Measurements from ENCODE around the gene MSI2.
A peak's percentile ranks its signal among the peaks of the same experiment; 100 is the strongest.

Gene MSI2

DNA sequence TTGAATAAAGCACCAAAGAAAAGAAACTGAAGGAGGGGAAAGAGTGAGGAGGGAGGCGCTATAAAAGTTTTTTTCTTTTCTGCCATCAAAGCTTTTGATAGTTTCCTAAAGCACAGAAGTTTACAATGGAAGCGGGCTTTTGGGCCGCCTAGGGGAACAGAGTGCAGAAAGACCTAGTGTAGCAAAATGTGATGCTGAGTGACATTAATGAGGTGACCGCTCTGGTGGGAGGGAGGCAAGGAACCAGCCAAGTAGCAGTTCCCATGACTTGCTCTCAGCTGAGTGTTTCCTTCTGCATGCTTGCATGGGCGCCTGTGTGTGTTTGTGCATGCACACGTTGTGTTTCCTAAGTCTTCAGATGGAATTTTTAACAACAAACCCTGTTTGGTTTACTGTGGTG lies 15.5 kb downstream of the MSI2 start:
- DNase-seq, result no peak

- no peak for DNase-seq
These were observed 17.2 kb downstream of the MSI2 start for GRCh38 chr17:57273490-57273889.

GRCh38 chr17:57274162-57274561 lies 17.8 kb downstream of the MSI2 start:
- DNase-seq, result no peak

DNA sequence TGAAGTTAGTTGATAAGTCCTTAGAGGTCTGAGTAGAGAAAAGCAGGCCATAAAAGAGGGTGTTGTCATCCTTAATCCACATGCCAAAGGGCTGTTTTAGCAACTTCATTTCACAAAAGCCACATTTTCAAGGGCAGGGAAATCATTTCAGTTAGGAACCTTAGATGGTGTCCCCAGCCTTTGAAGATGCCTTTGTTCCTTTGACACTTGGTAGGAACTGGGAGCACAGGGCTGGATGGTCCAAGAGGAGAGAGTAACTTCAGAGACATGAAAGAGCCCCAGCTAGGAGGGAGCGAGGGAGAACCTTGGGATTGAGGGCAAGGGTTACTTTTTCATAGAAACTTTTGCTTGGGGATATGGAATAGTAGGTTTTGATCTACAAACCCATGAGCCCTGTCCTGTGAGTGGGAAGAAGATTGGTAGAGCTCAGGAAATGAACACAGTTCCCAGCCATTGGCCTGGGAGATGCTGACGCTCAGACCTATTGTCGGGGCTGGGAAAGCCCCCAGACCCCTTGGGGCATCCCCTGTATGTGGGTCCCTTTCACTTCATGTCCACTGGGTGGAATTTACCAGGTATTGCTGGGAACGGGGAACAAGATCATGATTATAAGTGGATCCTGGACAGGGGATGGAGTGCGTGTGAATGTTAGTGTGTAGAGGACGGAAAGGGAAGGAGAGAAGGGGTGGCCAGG lies 18.9 kb downstream of the MSI2 start:
- no peak for DNase-seq

GRCh38 chr17:57276621-57277020 lies 20.3 kb downstream of the MSI2 start:
- no peak for DNase-seq

- DNase-seq, result no peak
These were observed 21.7 kb downstream of the MSI2 start for GRCh38 chr17:57277923-57278604.

GRCh38 chr17:57278740-57279387 lies 22.5 kb downstream of the MSI2 start:
- no peak for DNase-seq

DNA sequence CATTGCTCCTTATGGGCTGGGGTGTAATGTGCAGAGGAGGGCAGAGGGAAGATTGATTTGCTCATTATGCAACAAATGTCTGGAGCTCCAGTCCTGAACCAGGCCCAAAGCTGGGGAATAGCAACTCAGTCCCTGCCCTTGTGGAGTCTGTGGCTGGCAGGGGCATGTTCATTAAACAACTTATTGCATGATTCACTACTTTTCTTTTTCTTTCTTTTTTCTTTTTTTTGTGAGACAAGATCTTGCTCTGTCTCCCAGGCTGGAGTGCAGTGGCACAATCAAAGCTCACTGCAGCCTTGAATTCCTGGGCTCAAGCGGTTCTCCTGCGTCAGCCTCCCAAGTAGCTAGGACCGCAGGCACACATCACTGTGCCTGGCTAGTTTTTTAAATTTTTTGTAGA lies 23.1 kb downstream of the MSI2 start:
- no peak for DNase-seq

- DNase-seq, result no peak
These were observed 25.6 kb downstream of the MSI2 start for GRCh38 chr17:57281887-57282286.

DNA sequence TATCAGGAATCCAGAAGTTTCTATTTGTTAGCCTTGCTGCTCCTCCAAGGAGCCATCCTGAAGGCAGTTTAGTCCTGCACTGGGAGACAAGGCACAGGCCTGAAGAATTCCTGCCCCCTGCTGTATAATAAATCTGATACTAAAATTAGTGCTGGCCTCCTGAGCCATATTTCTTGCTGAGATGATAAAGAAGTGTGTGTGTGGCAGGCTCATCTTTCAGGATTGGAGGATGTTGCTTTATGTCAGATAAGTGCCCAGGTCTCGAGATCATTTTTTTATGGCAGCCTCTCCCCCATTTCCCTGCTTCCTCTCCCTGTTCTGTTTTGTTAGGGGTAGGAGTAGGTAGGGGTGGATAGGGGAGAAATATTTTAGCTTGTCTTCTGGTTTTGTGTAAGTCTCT lies 26.0 kb downstream of the MSI2 start:
- DNase-seq, result no peak

DNA sequence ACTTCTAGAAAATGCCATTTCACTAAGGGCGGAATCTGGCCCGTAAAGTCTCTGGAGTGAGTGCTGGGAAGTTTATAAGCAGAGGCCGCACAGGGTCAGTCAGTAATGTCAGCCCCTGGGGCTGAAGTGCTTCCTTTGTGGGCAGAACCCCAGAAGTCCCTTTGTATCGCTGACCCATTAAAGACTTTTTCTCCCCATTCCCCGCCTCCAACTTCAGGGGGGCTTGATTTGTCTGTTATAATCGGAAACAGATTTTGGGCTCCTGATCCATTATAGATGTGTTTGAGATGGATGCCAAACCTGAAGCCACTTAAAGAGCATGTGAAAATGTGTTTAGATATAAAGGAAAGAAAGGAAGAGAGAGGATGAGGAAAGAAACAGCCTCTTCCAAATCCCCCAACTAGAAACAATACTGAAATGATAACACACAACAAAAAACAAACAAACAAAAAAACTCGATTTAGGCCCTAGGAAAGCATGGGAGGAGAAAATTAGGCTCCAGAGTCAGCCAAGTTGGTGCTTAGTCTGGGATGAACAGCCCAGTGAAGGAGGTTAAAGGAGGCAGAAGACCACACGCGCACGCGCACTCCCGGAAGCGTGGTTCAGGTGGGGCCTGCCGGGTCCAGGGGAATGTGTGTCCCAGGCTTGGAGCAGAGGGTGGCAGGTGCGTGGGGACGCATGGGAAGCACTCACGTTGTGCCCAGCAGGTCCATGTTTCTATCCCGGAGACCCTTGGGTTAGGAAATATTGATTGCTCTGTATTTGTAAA lies 27.1 kb downstream of the MSI2 start:
- DNase-seq, result no peak

DNA sequence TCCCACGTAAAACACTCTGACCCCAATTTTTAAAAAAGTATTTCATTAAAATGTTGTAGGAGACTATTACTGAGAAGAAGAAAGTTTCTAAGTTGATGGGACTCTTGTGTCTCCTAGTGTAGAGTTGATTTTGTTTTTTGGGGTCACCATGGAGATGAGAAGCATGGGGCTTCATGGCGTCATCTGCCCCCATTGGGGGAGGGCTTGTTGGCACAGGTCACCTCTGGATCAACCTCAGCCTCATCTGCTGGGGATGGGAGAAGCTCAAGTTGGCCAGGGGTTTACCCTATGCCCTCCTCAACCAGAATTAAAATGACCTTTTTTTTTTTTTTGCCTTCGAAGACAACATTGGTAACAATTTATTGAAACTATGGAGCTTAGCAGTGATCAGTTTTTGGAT lies 28.3 kb downstream of the MSI2 start:
- DNase-seq, result no peak

DNA sequence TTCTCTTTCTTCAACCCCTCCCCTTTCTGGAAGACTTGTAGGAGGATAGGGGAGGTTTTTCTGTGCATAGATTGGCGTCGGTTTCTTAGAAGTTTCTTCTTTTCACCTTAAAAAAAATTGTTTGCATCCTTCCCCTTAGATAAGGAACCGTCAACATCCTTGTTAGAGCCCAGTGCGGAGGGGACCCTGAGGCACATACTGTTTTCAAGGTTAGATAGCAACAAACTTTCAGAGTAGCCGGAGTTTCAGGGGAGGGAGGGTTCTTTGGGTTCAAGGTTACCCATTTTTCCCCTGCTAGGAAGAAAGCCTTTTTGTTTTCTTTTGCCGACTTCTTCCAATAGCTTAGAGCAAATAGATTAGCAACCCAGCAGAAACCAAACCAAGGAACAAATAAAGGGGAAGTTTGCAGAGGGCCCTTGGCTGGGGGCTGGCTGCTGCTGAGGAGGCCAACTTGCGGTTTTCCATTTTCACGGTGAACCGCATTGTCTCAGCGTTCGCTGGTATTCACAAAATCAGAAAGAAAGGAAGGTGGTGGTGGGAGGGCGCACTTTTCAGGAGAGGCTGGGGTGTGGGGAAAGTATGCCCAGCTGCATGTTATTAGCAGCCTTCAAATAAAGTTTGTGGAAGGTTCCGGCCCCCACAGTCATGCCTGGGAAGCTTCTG lies 28.8 kb downstream of the MSI2 start:
- DNase-seq, result peak; percentile 50

DNA sequence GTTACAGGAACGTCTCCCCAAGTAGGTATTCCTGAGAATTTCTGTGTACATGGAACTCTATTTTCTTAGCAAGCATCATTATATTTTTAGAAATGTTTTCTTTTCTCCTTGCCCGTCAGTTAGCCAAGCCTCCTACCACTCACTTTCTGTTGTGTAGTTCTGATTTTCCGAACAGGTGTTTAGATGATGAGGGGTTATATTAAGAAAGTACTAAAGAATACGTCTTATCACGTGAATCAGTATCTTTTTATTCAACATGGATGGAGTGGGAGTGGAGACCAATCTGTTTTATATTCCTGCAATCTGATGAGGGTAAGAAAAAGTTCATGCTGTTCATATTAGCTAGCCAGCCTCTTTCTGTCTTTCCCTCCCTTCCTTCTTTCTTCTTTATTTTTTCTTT lies 29.4 kb downstream of the MSI2 start:
- no peak for DNase-seq

DNA sequence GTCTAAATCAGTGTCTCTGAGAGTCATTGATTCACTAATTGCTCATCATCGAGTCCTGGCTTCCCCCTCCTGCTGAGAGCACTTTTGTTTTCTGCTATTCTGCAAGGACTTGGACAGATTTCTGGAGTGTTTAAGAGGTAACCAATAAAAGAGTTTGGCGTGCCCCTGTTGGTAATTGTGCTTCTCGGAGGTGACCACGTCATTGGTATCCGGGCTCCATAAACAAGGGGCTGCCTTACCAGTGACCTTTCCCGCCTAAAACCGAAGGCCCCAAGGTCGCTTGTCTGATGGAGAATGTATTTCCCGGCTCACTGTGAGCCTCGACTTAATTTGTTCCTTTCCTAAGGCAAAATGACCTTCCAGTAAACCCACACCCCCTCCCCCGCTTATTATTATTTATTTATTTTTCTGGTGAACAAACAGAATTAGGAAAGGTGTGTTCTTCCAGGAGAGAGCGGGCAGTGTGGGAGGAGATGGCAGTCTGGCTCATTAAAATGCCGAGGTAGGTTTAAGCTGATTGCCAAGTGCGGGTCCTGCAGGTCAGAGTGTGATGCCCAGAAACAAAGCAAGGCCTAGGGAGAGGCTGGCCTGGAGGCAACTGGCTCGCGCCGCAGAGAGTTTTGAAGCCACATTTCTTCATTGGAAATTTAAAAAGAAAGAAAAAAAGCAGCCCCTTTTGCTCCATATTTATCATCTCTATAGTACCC lies 30.2 kb downstream of the MSI2 start:
- DNase-seq, result no peak

- DNase-seq, result no peak
These were observed 31.9 kb downstream of the MSI2 start for GRCh38 chr17:57288040-57288772.

- DNase-seq, result peak; percentile 21
These were observed 32.4 kb downstream of the MSI2 start for GRCh38 chr17:57288773-57289121.

DNA sequence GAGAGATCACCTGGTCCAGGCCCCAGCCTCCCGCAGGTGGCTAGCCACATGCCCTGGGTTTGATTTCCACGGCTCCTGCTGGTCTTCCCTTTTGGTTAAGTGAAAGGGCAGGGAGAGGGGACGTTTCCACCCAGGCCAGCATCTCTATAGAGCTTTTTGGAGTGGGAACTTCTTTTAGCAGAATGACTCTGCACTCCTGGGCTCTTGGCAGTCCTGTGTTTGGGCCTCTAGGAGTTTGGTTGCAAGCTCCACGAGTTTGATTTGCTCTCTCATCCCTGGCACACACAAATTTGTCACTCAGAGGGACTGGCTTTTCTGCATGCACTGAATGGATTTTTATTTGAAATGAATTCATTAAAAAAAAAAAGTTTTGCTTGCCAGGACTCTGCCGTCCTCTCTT lies 32.8 kb downstream of the MSI2 start:
- DNase-seq, result no peak

DNA sequence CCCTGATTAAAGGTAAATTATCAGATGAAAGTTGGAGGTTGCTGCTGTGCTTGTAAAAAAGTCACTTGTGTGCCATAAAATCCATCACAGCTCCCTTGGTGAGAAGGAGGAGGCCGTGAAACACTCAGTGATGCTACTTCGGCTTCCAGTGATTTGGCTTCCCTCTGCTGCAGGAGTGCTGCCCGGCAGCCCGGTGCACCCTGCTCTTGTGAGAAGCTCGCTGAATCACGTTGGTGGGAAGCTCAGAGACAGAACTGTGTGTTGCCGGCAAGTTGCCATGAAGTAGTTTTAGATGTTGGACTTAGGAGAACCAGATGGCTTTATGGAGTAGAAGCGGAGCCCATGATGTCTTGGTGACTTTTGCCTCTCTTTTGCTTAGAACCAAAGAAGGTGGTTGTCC lies 33.3 kb downstream of the MSI2 start:
- DNase-seq, result no peak

GRCh38 chr17:57290981-57291380 lies 34.7 kb downstream of the MSI2 start:
- no peak for DNase-seq

GRCh38 chr17:57292091-57292490 lies 35.8 kb downstream of the MSI2 start:
- no peak for DNase-seq

- DNase-seq, result no peak
These were observed 36.8 kb downstream of the MSI2 start for GRCh38 chr17:57293077-57293476.

Measured in hematopoietic multipotent progenitor cell treated with erythropoietin and hydrocortisone succinate and interleukin-3 and kit ligand, for 8 days (in vitro differentiated cells).